ENCODE data around the gene CSN3. TPM values are rescaled to one million over a fixed set of nuclear protein-coding genes. Genes with fewer than 3 reads are reported as not detected.
A peak's percentile ranks its signal among the peaks of the same experiment; 100 is the strongest.
"Not testable (repeated sequence)": the region's sequence is repeated elsewhere in the genome, so short reads cannot be mapped to it uniquely, and the experiment has no call there.

Gene CSN3, protein sequence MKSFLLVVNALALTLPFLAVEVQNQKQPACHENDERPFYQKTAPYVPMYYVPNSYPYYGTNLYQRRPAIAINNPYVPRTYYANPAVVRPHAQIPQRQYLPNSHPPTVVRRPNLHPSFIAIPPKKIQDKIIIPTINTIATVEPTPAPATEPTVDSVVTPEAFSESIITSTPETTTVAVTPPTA
- not detected for polyA plus RNA-seq
- long read RNA-seq, donor 1, result 0 reads
- long read RNA-seq, donor 2, result 0 reads
- long read RNA-seq, donor 3, result 0 reads
- long read RNA-seq, donor 4, result 0 reads
- long read RNA-seq, donor 5, result 0 reads
- long read RNA-seq, donor 6, result 0 reads
- long read RNA-seq, donor 7, result 0 reads
- long read RNA-seq, donor 8, result 0 reads
- long read RNA-seq, donor 9, result 0 reads
- long read RNA-seq, donor 10, result 0 reads
- long read RNA-seq, donor 11, result 0 reads

DNA sequence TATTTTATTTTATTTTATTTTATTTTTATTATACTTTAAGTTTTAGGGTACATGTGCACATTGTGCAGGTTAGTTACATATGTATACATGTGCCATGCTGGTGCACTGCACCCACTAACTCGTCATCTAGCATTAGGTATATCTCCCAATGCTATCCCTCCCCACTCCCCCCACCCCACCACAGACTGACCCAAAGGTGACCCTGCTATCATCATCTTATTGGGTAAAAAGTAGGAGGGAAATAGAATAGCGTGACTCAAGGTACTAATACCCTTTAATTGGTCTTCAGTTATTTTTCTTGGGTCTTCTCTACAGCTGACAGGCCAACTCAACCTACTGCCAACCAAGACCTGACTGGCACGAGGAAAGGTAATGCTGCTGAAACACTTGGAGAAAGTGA, at the start of gene CSN3:
Gene CSN3 (plus strand): TSS at position 301 of the 400 bp plus-strand sequence. CDS start 2,223 bp downstream, outside the sequence.
- not testable (repeated sequence) for DNase-seq; H3K4me1 ChIP-seq (ENCODE audit: control insufficient read depth, insufficient read depth, low read length); H3K9me3 ChIP-seq (ENCODE audit: control insufficient read depth, low read depth, low read length); H3K36me3 ChIP-seq (ENCODE audit: control insufficient read depth, insufficient read depth, low read length); H3K27me3 ChIP-seq (ENCODE audit: control insufficient read depth, insufficient read depth, low read length); H3K27ac ChIP-seq (ENCODE audit: low read length); H3K4me3 ChIP-seq (ENCODE audit: low read length)
- WGBS (ENCODE audit: insufficient coverage, low lambda C conversion rate), result 100% methylated on average over 1 of the region's 3 CpGs

DNA sequence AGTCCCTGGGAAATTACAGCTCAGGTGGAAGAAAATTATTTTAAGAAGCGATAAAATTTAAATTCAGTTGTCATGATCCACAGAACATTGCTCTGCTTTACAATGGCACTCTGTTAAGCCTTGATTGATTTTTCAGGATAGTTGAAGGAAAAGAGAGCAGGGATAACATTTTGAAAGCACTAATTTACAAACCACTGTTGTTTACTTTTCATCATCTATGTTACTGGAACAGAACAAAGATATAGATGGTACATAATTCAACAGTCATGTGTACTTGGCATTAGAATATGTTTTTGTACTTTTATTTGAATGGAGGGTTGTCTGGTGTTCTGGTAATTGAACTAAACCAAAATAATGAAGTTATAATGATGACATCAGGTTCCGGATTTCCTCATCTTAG, 49.5 kb upstream of the CSN3 start:
- no peak for DNase-seq
- Histone ChIP-seq H3K9me3 (ENCODE audit: control insufficient read depth, low read depth, low read length) (no peaks in the 10 kb centered on the region), H3K27ac (ENCODE audit: low read length) (no peak overlapping the region), H3K27me3 (ENCODE audit: control insufficient read depth, insufficient read depth, low read length) (no peaks in the 10 kb centered on the region), H3K36me3 (ENCODE audit: control insufficient read depth, insufficient read depth, low read length) (no peaks in the 10 kb centered on the region), H3K4me3 (ENCODE audit: low read length) (no peak overlapping the region), H3K4me1 (ENCODE audit: control insufficient read depth, insufficient read depth, low read length) (peaks cover 5% of the 10 kb centered on the region)
- WGBS (ENCODE audit: insufficient coverage, low lambda C conversion rate), result 100% methylated on average over 1 of the region's 2 CpGs

DNA sequence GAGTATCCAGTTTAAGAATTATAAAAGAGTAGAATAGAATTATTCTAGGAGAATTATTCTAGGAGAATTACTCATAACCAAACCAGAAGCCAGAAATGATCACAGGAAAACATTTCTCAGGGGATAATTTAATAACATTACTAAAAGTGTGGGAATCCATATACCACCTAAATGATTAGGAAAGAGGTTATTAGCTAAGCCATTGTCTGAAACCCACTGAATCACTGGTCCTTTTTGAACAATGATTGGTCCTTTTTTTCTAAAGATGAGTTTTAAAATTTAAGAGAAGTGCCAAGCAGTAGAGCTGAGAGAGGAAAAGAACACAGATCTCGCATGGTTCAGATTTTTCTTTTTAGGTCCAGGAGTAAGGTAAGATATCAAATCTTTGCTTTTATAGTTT, 47.0 kb upstream of the CSN3 start, which contains the start of gene ODAM:
Gene ODAM (plus strand): TSS at position 301 of the 400 bp plus-strand sequence. CDS start 819 bp downstream, outside the sequence.
- peaks cover 5% of the 10 kb centered on the region for H3K4me1 ChIP-seq (ENCODE audit: control insufficient read depth, insufficient read depth, low read length)
- H3K27me3 ChIP-seq (ENCODE audit: control insufficient read depth, insufficient read depth, low read length), result no peaks in the 10 kb centered on the region
- H3K9me3 ChIP-seq (ENCODE audit: control insufficient read depth, low read depth, low read length), result no peaks in the 10 kb centered on the region
- DNase-seq, result no peak
- no peak within 1 kb of the TSS for H3K27ac ChIP-seq (ENCODE audit: low read length)
- no peak within 1 kb of the TSS for H3K4me3 ChIP-seq (ENCODE audit: low read length)
- no peaks in the 10 kb centered on the region for H3K36me3 ChIP-seq (ENCODE audit: control insufficient read depth, insufficient read depth, low read length)
- WGBS (ENCODE audit: insufficient coverage, low lambda C conversion rate), result 100% methylated on average over 1 of the region's 1 CpG

DNA sequence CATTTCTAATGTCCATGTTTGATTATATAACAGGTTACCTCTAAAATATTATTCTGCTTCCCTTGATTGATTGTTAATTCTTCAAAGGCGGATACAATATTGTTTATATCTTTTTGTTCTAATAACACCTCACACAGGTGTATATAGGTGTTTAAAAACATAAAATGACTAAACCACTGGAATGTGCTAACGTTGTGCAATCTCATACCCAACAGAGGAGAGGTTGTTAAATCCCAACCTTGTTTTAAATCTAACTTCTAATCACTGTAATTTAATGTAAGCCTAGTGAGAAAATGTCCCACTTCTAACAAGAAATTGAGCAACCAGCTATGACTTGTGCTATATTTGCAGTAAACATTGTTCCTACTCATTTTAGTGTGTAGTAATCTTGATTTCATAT, 45.5 kb upstream of the CSN3 start:
- Histone ChIP-seq H3K9me3 (ENCODE audit: control insufficient read depth, low read depth, low read length) (no peaks in the 10 kb centered on the region), H3K27me3 (ENCODE audit: control insufficient read depth, insufficient read depth, low read length) (no peaks in the 10 kb centered on the region), H3K4me3 (ENCODE audit: low read length) (no peak overlapping the region), H3K27ac (ENCODE audit: low read length) (no peak overlapping the region), H3K4me1 (ENCODE audit: control insufficient read depth, insufficient read depth, low read length) (peaks cover 5% of the 10 kb centered on the region), H3K36me3 (ENCODE audit: control insufficient read depth, insufficient read depth, low read length) (no peaks in the 10 kb centered on the region)
- 60% methylated on average over 1 of the region's 2 CpGs for WGBS (ENCODE audit: insufficient coverage, low lambda C conversion rate)
- DNase-seq, result no peak

DNA sequence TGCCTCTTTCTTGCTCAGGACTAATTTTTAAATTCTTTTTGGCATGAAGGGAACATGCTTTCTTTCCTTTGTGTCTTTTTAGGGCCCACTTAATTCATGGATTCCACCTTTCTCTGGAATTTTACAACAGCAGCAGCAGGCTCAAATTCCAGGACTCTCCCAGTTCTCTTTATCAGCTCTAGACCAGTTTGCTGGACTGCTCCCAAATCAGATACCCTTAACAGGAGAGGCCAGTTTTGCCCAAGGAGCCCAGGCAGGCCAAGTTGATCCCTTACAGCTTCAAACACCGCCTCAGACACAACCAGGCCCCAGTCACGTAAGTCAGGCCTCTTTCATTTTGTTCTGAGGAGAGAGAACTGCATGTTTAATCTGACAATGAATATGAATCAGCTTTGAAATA, 44.6 kb upstream of the CSN3 start:
- Histone ChIP-seq H3K36me3 (ENCODE audit: control insufficient read depth, insufficient read depth, low read length) (no peaks in the 10 kb centered on the region), H3K9me3 (ENCODE audit: control insufficient read depth, low read depth, low read length) (no peaks in the 10 kb centered on the region), H3K4me3 (ENCODE audit: low read length) (no peak overlapping the region), H3K27me3 (ENCODE audit: control insufficient read depth, insufficient read depth, low read length) (no peaks in the 10 kb centered on the region), H3K27ac (ENCODE audit: low read length) (no peak overlapping the region), H3K4me1 (ENCODE audit: control insufficient read depth, insufficient read depth, low read length) (peaks cover 5% of the 10 kb centered on the region)
- 30% methylated on average over 2 of the region's 2 CpGs for WGBS (ENCODE audit: insufficient coverage, low lambda C conversion rate)
- DNase-seq, result peak; percentile 21 to 64

DNA sequence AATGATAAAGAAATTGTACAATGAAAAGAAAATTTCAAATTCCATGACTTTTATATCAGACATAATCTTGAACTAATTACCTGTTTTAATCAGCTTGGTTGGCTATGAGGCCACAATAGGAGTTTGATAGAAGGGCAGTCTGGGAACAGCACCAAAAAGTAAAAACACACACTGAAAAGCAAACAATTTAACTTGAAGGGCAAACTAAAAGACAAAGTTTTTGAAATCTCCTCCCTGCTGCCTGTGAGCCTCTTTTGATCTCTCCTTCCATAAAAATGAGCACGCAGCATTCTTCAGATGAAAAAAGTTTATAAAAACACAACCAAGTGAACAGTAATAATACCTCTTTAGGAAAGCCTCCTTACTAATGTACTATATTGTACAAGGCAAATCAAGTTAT, 38.8 kb upstream of the CSN3 start:
- DNase-seq, result no peak
- Histone ChIP-seq H3K4me3 (ENCODE audit: low read length) (no peak overlapping the region), H3K4me1 (ENCODE audit: control insufficient read depth, insufficient read depth, low read length) (no peaks in the 10 kb centered on the region), H3K27ac (ENCODE audit: low read length) (no peak overlapping the region), H3K9me3 (ENCODE audit: control insufficient read depth, low read depth, low read length) (no peaks in the 10 kb centered on the region), H3K36me3 (ENCODE audit: control insufficient read depth, insufficient read depth, low read length) (no peaks in the 10 kb centered on the region), H3K27me3 (ENCODE audit: control insufficient read depth, insufficient read depth, low read length) (no peaks in the 10 kb centered on the region)
- 67% methylated on average over 1 of the region's 1 CpG for WGBS (ENCODE audit: insufficient coverage, low lambda C conversion rate)

DNA sequence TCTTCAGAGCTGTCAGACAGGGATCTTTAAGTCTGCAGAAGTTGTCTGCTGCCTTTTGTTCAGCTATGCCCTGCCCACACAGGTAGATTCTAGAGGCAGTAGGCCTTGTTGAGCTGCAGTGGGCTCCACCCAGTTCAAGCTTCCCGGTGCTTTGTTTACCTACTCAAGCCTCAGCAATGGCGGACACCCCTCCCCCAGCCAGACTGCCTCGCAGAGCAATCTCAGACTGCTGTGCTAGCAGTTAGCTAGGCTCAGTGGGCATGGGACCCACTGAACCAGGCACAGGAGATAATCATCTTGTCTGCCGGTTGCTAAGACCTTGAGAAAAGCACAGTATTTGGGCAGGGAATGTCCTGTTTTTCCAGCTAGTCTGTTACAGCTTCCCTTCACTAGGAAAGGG, 29.6 kb upstream of the CSN3 start:
- H3K9me3 ChIP-seq (ENCODE audit: control insufficient read depth, low read depth, low read length); DNase-seq; H3K27me3 ChIP-seq (ENCODE audit: control insufficient read depth, insufficient read depth, low read length); H3K4me3 ChIP-seq (ENCODE audit: low read length); H3K4me1 ChIP-seq (ENCODE audit: control insufficient read depth, insufficient read depth, low read length); H3K36me3 ChIP-seq (ENCODE audit: control insufficient read depth, insufficient read depth, low read length); H3K27ac ChIP-seq (ENCODE audit: low read length): not testable (repeated sequence)
- no CpG with 5 or more reads among the region's 4 CpGs for WGBS (ENCODE audit: insufficient coverage, low lambda C conversion rate)

DNA sequence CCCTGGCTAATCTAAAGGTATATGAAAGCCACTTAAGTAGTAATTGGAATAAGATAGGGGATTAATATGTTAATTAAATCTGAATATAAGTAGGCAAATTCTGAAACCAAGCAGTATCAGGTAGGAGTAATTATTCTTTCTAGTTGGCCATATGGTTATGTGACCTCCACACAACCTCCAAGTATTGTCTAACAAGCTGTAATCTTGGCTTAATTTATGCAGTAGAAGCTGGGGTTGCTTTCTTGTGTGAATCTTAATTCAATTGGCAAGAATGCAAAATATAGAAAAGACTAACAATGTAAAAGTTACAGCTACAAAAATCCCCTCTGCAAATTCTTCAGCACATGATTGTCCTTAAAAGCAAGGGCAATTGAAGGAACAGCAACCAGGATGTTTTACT, 26.3 kb upstream of the CSN3 start:
- not testable (repeated sequence) for H3K4me1 ChIP-seq (ENCODE audit: control insufficient read depth, insufficient read depth, low read length); H3K27ac ChIP-seq (ENCODE audit: low read length); H3K9me3 ChIP-seq (ENCODE audit: control insufficient read depth, low read depth, low read length); H3K36me3 ChIP-seq (ENCODE audit: control insufficient read depth, insufficient read depth, low read length); H3K4me3 ChIP-seq (ENCODE audit: low read length); H3K27me3 ChIP-seq (ENCODE audit: control insufficient read depth, insufficient read depth, low read length); DNase-seq

DNA sequence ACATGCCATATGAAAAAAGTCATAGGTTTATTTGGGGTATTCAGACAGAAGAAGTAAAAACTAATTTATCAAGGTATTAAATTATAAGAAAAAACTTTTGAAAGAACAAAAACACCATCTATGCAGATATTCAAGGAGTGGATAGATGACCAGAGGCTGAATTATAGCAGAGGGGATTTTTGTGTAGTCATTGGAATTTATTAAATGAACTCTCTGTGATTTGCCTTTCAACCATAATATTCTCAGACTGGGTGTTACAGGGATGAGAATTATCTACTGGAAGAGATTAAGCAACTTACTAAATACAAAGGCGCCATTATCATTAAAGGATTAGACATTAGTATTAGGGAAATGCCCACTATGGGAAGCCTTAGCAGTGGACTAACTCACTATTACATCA, 25.8 kb upstream of the CSN3 start:
- no CpG with 5 or more reads among the region's 1 CpG for WGBS (ENCODE audit: insufficient coverage, low lambda C conversion rate)
- not testable (repeated sequence) for H3K4me3 ChIP-seq (ENCODE audit: low read length); H3K9me3 ChIP-seq (ENCODE audit: control insufficient read depth, low read depth, low read length); H3K36me3 ChIP-seq (ENCODE audit: control insufficient read depth, insufficient read depth, low read length); H3K27me3 ChIP-seq (ENCODE audit: control insufficient read depth, insufficient read depth, low read length); H3K4me1 ChIP-seq (ENCODE audit: control insufficient read depth, insufficient read depth, low read length); DNase-seq; H3K27ac ChIP-seq (ENCODE audit: low read length)

DNA sequence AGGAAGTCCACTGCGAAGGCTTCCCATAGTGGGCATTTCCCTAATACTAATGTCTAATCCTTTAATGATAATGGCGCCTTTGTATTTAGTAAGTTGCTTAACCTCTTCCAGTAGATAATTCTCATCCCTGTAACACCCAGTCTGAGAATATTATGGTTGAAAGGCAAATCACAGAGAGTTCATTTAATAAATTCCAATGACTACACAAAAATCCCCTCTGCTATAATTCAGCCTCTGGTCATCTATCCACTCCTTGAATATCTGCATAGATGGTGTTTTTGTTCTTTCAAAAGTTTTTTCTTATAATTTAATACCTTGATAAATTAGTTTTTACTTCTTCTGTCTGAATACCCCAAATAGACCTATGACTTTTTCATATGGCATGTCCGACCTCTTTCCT, 21.0 kb upstream of the CSN3 start:
- H3K4me1 ChIP-seq (ENCODE audit: control insufficient read depth, insufficient read depth, low read length); H3K4me3 ChIP-seq (ENCODE audit: low read length); DNase-seq; H3K27me3 ChIP-seq (ENCODE audit: control insufficient read depth, insufficient read depth, low read length); H3K36me3 ChIP-seq (ENCODE audit: control insufficient read depth, insufficient read depth, low read length); H3K9me3 ChIP-seq (ENCODE audit: control insufficient read depth, low read depth, low read length); H3K27ac ChIP-seq (ENCODE audit: low read length): not testable (repeated sequence)
- no CpG with 5 or more reads among the region's 3 CpGs for WGBS (ENCODE audit: insufficient coverage, low lambda C conversion rate)

DNA sequence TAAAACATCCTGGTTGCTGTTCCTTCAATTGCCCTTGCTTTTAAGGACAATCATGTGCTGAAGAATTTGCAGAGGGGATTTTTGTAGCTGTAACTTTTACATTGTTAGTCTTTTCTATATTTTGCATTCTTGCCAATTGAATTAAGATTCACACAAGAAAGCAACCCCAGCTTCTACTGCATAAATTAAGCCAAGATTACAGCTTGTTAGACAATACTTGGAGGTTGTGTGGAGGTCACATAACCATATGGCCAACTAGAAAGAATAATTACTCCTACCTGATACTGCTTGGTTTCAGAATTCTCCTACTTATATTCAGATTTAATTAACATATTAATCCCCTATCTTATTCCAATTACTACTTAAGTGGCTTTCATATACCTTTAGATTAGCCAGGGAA, 20.6 kb upstream of the CSN3 start:
- H3K36me3 ChIP-seq (ENCODE audit: control insufficient read depth, insufficient read depth, low read length); H3K9me3 ChIP-seq (ENCODE audit: control insufficient read depth, low read depth, low read length); H3K4me1 ChIP-seq (ENCODE audit: control insufficient read depth, insufficient read depth, low read length); DNase-seq; H3K4me3 ChIP-seq (ENCODE audit: low read length); H3K27me3 ChIP-seq (ENCODE audit: control insufficient read depth, insufficient read depth, low read length); H3K27ac ChIP-seq (ENCODE audit: low read length): not testable (repeated sequence)
